Astrocyte (in vitro differentiated cells and primary cell): ENCODE data around the gene GHRHR. TPM values are rescaled to one million over a fixed set of nuclear protein-coding genes. Genes with fewer than 3 reads are reported as not detected.

ENCODE experiments used
- DNase-seq: peaks from one replicate; pipeline ENCODE4 v3.0.0-alpha.2; 2010; ENCODE audit warnings: low read depth
- FAIRE-seq: peaks from 2 replicates; lab custom pipeline; 2011; peaks lifted over from hg19 to GRCh38; lab: Jason Lieb, UNC
- H2AFZ ChIP-seq: 2 replicates; pipeline ENCODE4 v1.6.0; 2012; ENCODE audit warnings: low read depth, low read length, inconsistent platforms
- H3K27ac ChIP-seq: 2 replicates; pipeline ENCODE4 v1.5.1; 2011; ENCODE audit warnings: low read depth, low read length, inconsistent platforms
- H3K27me3 ChIP-seq: 2 replicates; pipeline ENCODE4 v1.6.0; 2011; ENCODE audit warnings: low read length, inconsistent platforms; ENCODE audit not compliant: insufficient read depth
- H3K36me3 ChIP-seq: 2 replicates; pipeline ENCODE4 v1.5.1; 2011; ENCODE audit warnings: low read length, inconsistent platforms; ENCODE audit not compliant: insufficient read depth
- H3K4me1 ChIP-seq: 2 replicates; pipeline ENCODE4 v1.5.1; 2011; ENCODE audit warnings: low read length, inconsistent platforms; ENCODE audit not compliant: insufficient read depth
- H3K4me2 ChIP-seq: 2 replicates; pipeline ENCODE4 v1.6.0; 2012; ENCODE audit warnings: low read length, inconsistent platforms
- H3K4me3 ChIP-seq: 2 replicates; pipeline ENCODE4 v1.5.1; 2011; ENCODE audit warnings: low read depth, mild to moderate bottlenecking, low read length, inconsistent platforms; ENCODE audit not compliant: insufficient read depth
- H3K79me2 ChIP-seq: 2 replicates; pipeline ENCODE4 v1.6.0; 2012; ENCODE audit warnings: mild to moderate bottlenecking, low read length, inconsistent platforms; ENCODE audit not compliant: insufficient read depth
- H3K9ac ChIP-seq: 2 replicates; pipeline ENCODE4 v1.6.0; 2012; ENCODE audit warnings: mild to moderate bottlenecking, low read length, inconsistent platforms
- H3K9me3 ChIP-seq: 2 replicates; pipeline ENCODE4 v1.5.1; 2012; ENCODE audit warnings: low read depth, mild to moderate bottlenecking, low read length, inconsistent platforms; ENCODE audit not compliant: insufficient read depth
- H4K20me1 ChIP-seq: 2 replicates; pipeline ENCODE4 v1.6.0; 2012; ENCODE audit warnings: low read length, inconsistent platforms; ENCODE audit not compliant: insufficient read depth
- H3K27ac Mint-ChIP-seq: one replicate; pipeline ENCODE4 v1.8.0; 2021; ENCODE audit warnings: mild to moderate bottlenecking, mixed read lengths; ENCODE audit not compliant: unreplicated experiment
- H3K27me3 Mint-ChIP-seq: one replicate; pipeline ENCODE4 v1.8.0; 2021; ENCODE audit warnings: low read depth, mixed read lengths; ENCODE audit not compliant: unreplicated experiment
- H3K36me3 Mint-ChIP-seq: one replicate; pipeline ENCODE4 v1.8.0; 2021; ENCODE audit warnings: low read depth, mixed read lengths; ENCODE audit not compliant: unreplicated experiment
- H3K4me1 Mint-ChIP-seq: one replicate; pipeline ENCODE4 v1.8.0; 2021; ENCODE audit warnings: low read depth, mixed read lengths; ENCODE audit not compliant: unreplicated experiment
- H3K4me3 Mint-ChIP-seq: one replicate; pipeline ENCODE4 v1.8.0; 2021; ENCODE audit warnings: mild to moderate bottlenecking, moderate library complexity, mixed read lengths; ENCODE audit not compliant: unreplicated experiment
- H3K9me3 Mint-ChIP-seq: one replicate; pipeline ENCODE4 v1.8.0; 2021; ENCODE audit warnings: mild to moderate bottlenecking, mixed read lengths; ENCODE audit not compliant: unreplicated experiment
- EZH2 ChIP-seq: IDR thresholded peaks from 2 replicates; pipeline ENCODE4 v1.6.1; 2012; ENCODE audit warnings: mild to moderate bottlenecking, low read length, inconsistent platforms; ENCODE audit not compliant: insufficient read depth
- total RNA-seq: library from RNA; stranded (reverse); gene quantifications from 2 replicates; pipeline ENCODE4 v1.2.1, GENCODE V29; 2021
- TF ChIP-seq, protein P1 (sequence below): IDR thresholded peaks from 2 replicates; pipeline ENCODE4 v1.5.1; 2011; ENCODE audit warnings: low read depth, mild to moderate bottlenecking, inconsistent platforms, low read length, moderate library complexity; ENCODE audit not compliant: insufficient read depth

GHRHR gene
- total RNA-seq, 1 donor from 2014 or later, result not detected

DNA sequence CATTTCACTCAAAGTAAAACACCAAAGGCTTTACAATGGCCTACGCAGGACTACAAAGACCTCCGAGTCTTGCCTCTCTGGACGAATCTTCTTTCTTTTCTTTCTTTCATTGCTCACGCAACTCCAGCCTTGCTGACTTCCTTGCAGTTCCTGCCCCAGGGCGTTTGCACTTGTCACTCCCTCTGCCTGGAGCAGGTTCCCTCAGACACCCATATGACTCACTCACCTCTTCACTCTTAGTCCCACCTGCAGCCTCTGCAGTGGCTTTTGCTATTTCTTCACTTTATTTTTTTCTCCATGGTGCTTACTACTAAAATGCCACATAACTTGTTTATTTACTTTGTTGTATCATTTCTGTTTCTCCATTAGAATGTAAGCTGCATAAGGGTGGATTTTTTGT is 33.1 kb downstream of the GHRHR start:
- Mint-ChIP-seq H3K9me3 (peaks cover 4% of the 10 kb centered on the region), H3K36me3 (peaks cover 2% of the 10 kb centered on the region), H3K27ac (no peak overlapping the region), H3K27me3 (peaks cover 23% of the 10 kb centered on the region), H3K4me1 (no peaks in the 10 kb centered on the region), H3K4me3 (no peak overlapping the region)
- H4K20me1 ChIP-seq, result no peaks in the 10 kb centered on the region
- no peaks in the 10 kb centered on the region for H3K9me3 ChIP-seq
- H2AFZ ChIP-seq, result no peak overlapping the region
- H3K27me3 ChIP-seq, result no peaks in the 10 kb centered on the region
- H3K4me3 ChIP-seq, result no peak overlapping the region
- DNase-seq (no peak), FAIRE-seq (no peak)
- no peaks in the 10 kb centered on the region for H3K36me3 ChIP-seq
- no peaks in the 10 kb centered on the region for H3K79me2 ChIP-seq
- TF ChIP-seq, protein P1, sequence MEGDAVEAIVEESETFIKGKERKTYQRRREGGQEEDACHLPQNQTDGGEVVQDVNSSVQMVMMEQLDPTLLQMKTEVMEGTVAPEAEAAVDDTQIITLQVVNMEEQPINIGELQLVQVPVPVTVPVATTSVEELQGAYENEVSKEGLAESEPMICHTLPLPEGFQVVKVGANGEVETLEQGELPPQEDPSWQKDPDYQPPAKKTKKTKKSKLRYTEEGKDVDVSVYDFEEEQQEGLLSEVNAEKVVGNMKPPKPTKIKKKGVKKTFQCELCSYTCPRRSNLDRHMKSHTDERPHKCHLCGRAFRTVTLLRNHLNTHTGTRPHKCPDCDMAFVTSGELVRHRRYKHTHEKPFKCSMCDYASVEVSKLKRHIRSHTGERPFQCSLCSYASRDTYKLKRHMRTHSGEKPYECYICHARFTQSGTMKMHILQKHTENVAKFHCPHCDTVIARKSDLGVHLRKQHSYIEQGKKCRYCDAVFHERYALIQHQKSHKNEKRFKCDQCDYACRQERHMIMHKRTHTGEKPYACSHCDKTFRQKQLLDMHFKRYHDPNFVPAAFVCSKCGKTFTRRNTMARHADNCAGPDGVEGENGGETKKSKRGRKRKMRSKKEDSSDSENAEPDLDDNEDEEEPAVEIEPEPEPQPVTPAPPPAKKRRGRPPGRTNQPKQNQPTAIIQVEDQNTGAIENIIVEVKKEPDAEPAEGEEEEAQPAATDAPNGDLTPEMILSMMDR, result no peak
- TF ChIP-seq EZH2, result no peak
- H3K4me2 ChIP-seq, result peak overlapping the region; percentile 60
- H3K9ac ChIP-seq, result no peak overlapping the region
- H3K27ac ChIP-seq, result no peak overlapping the region
- peaks cover 22% of the 10 kb centered on the region for H3K4me1 ChIP-seq

DNA sequence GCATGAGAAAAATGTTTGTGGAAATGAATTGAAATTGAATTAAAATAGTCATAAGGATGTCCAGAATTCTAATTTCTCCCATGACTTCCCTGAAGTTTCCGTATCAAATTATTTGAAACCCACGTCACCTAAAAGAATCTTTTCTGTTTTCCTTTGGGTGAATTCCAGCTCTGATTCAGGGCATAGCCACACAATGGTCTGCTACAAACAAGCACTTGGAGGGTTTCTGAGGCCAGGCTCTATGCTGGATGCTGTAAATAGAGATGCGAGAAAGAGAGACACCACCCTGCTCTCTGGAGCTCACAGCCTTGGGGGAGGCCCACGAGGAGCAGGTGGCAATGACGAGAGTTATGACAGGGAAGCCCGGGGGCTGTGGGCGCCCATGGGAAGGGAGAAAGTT is 33.6 kb downstream of the GHRHR start:
- Histone ChIP-seq H3K4me1 (peaks cover 26% of the 10 kb centered on the region), H4K20me1 (no peaks in the 10 kb centered on the region), H3K4me3 (no peak overlapping the region), H3K36me3 (no peaks in the 10 kb centered on the region), H3K79me2 (no peaks in the 10 kb centered on the region), H3K9ac (no peak overlapping the region), H3K9me3 (no peaks in the 10 kb centered on the region), H3K27me3 (no peaks in the 10 kb centered on the region), H3K4me2 (peak overlapping the region; percentile 60), H2AFZ (peak overlapping the region; percentile 50), H3K27ac (peak overlapping the region; percentile 41)
- Mint-ChIP-seq H3K27me3 (peaks cover 23% of the 10 kb centered on the region), H3K4me3 (no peak overlapping the region), H3K36me3 (peaks cover 2% of the 10 kb centered on the region), H3K4me1 (no peaks in the 10 kb centered on the region), H3K9me3 (peaks cover 4% of the 10 kb centered on the region), H3K27ac (no peak overlapping the region)
- DNase-seq (peak; percentile 58), FAIRE-seq (no peak)
- TF ChIP-seq EZH2, result no peak
- TF ChIP-seq, protein P1, result no peak

DNA sequence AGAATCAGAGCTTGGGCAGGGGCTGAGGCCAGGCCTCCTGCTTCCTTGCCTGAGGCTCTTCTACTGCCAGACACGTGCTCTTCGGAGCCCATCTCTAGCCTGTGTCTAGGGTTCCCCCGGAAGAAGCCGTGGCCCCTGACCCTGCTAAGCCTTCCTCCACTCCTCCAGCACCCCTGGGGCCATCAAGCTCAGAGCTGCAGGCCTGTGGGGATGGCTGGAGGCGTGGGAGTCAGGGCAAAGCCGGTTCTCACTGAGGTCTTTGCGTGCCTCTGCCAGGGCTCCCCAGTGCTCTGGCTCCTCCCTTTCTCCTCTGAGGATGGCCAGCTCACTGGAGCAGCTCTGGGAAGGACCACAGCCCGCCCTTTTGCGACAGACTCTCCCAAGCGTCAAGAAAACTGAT is 34.4 kb downstream of the GHRHR start:
- no peaks in the 10 kb centered on the region for H3K27me3 ChIP-seq
- no peak overlapping the region for H3K4me3 Mint-ChIP-seq
- H3K79me2 ChIP-seq, result no peaks in the 10 kb centered on the region
- H3K4me1 ChIP-seq, result peaks cover 27% of the 10 kb centered on the region
- H3K9me3 Mint-ChIP-seq, result peaks cover 5% of the 10 kb centered on the region
- no peaks in the 10 kb centered on the region for H3K4me1 Mint-ChIP-seq
- FAIRE-seq (no peak), DNase-seq (no peak)
- TF ChIP-seq EZH2, result no peak
- TF ChIP-seq, protein P1, result no peak
- H3K4me3 ChIP-seq, result no peak overlapping the region
- H3K27ac Mint-ChIP-seq, result no peak overlapping the region
- H3K36me3 ChIP-seq, result no peaks in the 10 kb centered on the region
- no peaks in the 10 kb centered on the region for H3K9me3 ChIP-seq
- no peak overlapping the region for H2AFZ ChIP-seq
- H3K4me2 ChIP-seq, result no peak overlapping the region
- no peaks in the 10 kb centered on the region for H4K20me1 ChIP-seq
- H3K9ac ChIP-seq, result no peak overlapping the region
- H3K36me3 Mint-ChIP-seq, result peaks cover 2% of the 10 kb centered on the region
- peaks cover 21% of the 10 kb centered on the region for H3K27me3 Mint-ChIP-seq
- no peak overlapping the region for H3K27ac ChIP-seq
